T-helper 2 cell (primary cell): ENCODE measurements around the gene DRD2.
A peak's percentile ranks its signal among the peaks of the same experiment; 100 is the strongest.

ENCODE experiments used
- DNase-seq, 5 experiments: peaks; one replicate each; pipeline versions ENCODE4 v3.0.0 to v3.0.0-alpha.2; 2012 to 2022

Gene DRD2

GRCh38 chr11:113363996-113364641 lies 111.1 kb downstream of the DRD2 start:
- no peak for DNase-seq

GRCh38 chr11:113363406-113363805 lies 111.8 kb downstream of the DRD2 start:
- DNase-seq, result peak in 1 of 5 experiments; percentile 49
